Posterior cingulate gyrus (tissue), 11 donors: ENCODE data around the gene CCDC142.

Source experiments
- DNase-seq, 10 donors: peaks; one replicate each; pipeline versions ENCODE4 v3.0.0 to v3.0.0-alpha.2; 2020 to 2021; ENCODE audit warnings: mixed read lengths in 3 of 10
- intact Hi-C: fragments of 100-400 bp; cut with DNase I; formaldehyde crosslinking; loops from one replicate; pipeline ENCODE4 v1.15.1; 2023

Gene CCDC142

DNA sequence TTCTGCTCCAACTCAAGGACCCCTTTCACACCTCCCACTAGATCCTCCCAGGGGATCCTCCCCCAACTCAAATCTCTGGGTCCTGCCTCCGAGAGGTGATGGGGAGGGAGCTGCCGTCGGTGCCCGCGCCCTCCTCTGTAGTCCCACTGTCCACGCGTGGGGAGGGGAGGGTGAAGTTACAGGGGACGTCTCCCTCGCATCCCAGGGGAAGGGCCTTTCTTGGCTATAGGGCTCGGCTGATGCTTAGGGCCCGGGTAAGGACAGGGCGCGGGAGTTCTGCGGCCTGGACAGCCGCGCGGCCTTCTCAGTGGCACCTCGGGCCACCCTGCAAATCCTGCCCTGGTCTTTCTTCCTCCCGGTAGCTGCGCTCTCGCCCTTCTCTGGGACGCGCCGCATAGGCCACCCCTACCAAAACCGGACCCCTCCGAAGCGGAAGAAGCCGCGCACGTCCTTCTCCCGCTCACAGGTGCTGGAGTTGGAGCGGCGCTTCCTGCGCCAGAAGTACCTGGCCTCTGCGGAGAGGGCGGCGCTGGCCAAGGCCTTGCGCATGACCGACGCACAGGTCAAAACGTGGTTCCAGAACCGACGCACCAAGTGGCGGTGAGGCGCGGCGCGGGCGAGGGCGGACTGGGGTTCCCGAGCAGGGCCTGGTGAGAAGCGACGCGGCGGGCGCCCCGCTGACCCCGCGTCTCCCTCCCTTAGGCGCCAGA, 32.6 kb upstream of the CCDC142 start:
- peak in 2 of 10 donors; percentile 53 to 59 for DNase-seq
- intact Hi-C loops, result no loop called here

GRCh38 chr2:74514368-74515270, 31.8 kb upstream of the CCDC142 start, which contains the start of gene TLX2:
Gene TLX2 (plus strand): TSS chr2:74514450. CDS start chr2:74514807, 357 bp downstream.
- peak in 1 of 10 donors; percentile 73 for DNase-seq
- intact Hi-C loops, result no loop called here

- intact Hi-C loops, result no loop called here
- DNase-seq, result peak in 1 of 10 donors; percentile 72
Measured at GRCh38 chr2:74513605-74514367, 31.0 kb upstream of the CCDC142 start.

DNA sequence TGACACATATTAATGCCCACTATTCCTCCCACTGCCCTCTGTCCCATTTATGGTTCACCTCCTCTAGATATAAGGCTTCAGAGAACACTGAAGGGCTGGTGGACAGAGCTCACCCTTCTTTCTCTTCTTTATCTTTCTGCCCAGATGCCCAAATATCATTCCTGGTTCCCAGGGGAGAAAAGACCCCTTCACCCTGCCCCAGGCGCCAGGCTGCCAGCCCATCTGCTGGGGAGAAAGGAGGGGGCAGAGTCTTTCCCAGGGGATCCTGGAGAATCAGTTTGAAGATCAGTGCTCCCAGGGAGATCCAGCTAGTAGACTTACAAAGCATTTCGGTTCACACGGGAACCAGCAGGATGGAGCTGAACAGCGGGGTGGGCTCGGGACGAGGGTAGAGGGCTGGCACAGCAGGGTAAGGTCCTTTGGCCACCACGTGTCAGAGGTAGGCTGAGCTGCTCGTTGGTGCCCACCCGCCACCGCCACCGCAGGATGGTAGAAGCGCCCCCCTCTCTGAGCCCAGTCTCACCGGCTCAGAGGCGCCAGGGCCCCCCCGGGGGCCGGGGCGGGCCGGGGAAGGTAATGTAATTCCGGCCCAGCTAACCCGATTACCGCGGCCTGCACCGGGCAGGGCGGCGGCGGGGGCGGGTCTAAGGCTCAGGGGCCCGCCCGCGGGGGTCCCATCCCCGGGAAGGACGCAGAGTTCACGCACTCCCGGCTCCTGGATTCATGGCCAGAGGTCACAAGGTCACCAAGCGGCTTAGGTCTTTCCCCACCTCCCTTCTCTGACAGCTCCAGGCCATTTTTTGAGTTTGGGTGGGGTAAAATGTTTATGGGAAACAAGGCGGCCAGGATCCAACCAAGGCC, 30.2 kb upstream of the CCDC142 start:
- intact Hi-C loops, result no loop called here
- peak in 2 of 10 donors; percentile 33 to 59 for DNase-seq

- DNase-seq, result peak in 2 of 10 donors; percentile 8 to 35
- intact Hi-C loops, result no loop called here
Measured at GRCh38 chr2:74511104-74511989, 28.5 kb upstream of the CCDC142 start.

GRCh38 chr2:74510272-74510671, 27.5 kb upstream of the CCDC142 start:
- intact Hi-C loops, result no loop called here
- no peak for DNase-seq

GRCh38 chr2:74507926-74508520, 25.2 kb upstream of the CCDC142 start:
- intact Hi-C loops, result loop anchor here (1.0 kb wide), 2 partner anchors 21 to 25 kb away; partner anchors contain the start of genes AUP1, HTRA2 and TTC31
- peak in 4 of 10 donors; percentile 15 to 87 (median 66) for DNase-seq

- intact Hi-C loops, result loop anchor here (1.0 kb wide), 1 partner anchor 24 kb away; the partner anchor contains the start of gene TTC31
- DNase-seq, result peak; percentile 91 to 99 (median 98)
Measured at GRCh38 chr2:74507145-74507925, 24.5 kb upstream of the CCDC142 start, which contains the start of gene PCGF1. Gene PCGF1 (minus strand): TSS chr2:74507695. CDS start chr2:74507668, 27 bp downstream.

- intact Hi-C loops, result no loop called here
- peak in 2 of 10 donors; percentile 31 to 75 for DNase-seq
Measured at GRCh38 chr2:74505448-74506246, 22.8 kb upstream of the CCDC142 start.

DNA sequence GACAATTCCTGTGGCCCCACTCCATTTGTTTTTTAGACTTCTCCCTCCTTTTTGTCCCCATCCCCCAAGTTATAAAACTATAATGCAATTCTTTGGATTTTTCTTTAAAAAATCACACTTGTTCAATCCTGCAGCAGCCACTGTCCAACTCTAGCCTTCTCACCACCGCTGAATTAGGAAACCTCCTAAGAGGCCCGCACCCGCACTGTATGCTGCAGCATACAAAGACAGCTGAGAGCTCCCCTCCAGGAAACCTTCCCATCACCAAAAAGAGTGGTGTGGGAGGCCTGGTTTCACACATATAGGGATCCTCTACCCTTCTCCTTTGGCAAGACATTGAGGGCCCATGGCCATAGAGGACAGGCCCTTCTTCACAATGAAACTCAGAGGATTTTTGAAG, 21.8 kb upstream of the CCDC142 start:
- intact Hi-C loops, result loop anchor here (5.0 kb wide), 1 partner anchor 83 kb away; no protein-coding TSS in a partner anchor
- peak in 1 of 10 donors; percentile 7 for DNase-seq

GRCh38 chr2:74503506-74504475, 21.0 kb upstream of the CCDC142 start:
- intact Hi-C loops, result loop anchor here (5.0 kb wide), 1 partner anchor 84 kb away; no protein-coding TSS in a partner anchor
- peak in 2 of 10 donors; percentile 69 to 81 for DNase-seq

GRCh38 chr2:74502720-74503505, 20.1 kb upstream of the CCDC142 start:
- peak in 2 of 10 donors; percentile 80 to 81 for DNase-seq
- intact Hi-C loops, result loop anchor here (5.0 kb wide), 1 partner anchor 84 kb away; no protein-coding TSS in a partner anchor

- DNase-seq, result peak in 2 of 10 donors; percentile 45 to 75
- intact Hi-C loops, result loop anchor here (5.0 kb wide), 1 partner anchor 85 kb away; no protein-coding TSS in a partner anchor
Measured at GRCh38 chr2:74502147-74502719, 19.4 kb upstream of the CCDC142 start.
